ENCODE measurements around the gene TXNL4A.

The TXNL4A gene

GRCh38 chr18:79975985-79976680 lies 12.2 kb downstream of the TXNL4A start:
- H3K27me3 ChIP-seq (ENCODE audit: control insufficient read depth in 1 of 2, insufficient read depth in 2 of 2, low read length in 2 of 2), result no peaks in the 10 kb centered on the region
- H3K36me3 ChIP-seq (ENCODE audit: control insufficient read depth in 2 of 2, insufficient read depth in 2 of 2, low read length in 2 of 2), result peaks cover 14 to 16% of the 10 kb centered on the region in 2 donors
- no peak overlapping the region for H3K9ac ChIP-seq (ENCODE audit: low read length in 2 of 2)
- no peak overlapping the region for H3K4me3 ChIP-seq (ENCODE audit: low read length in 2 of 2)
- H3K9me3 ChIP-seq (ENCODE audit: control insufficient read depth in 2 of 2, low read length in 2 of 2), result no peaks in the 10 kb centered on the region
- no peak overlapping the region for H3K27ac ChIP-seq (ENCODE audit: low read length)
- no peaks in the 10 kb centered on the region for H3K4me1 ChIP-seq (ENCODE audit: control insufficient read depth, insufficient read depth, low read length)

GRCh38 chr18:79975043-79975442 lies 13.3 kb downstream of the TXNL4A start:
- H3K9ac ChIP-seq (ENCODE audit: low read length in 2 of 2), result no peak overlapping the region
- no peaks in the 10 kb centered on the region for H3K9me3 ChIP-seq (ENCODE audit: control insufficient read depth in 2 of 2, low read length in 2 of 2)
- peaks cover 19 to 22% of the 10 kb centered on the region in 2 donors for H3K36me3 ChIP-seq (ENCODE audit: control insufficient read depth in 2 of 2, insufficient read depth in 2 of 2, low read length in 2 of 2)
- H3K27me3 ChIP-seq (ENCODE audit: control insufficient read depth in 1 of 2, insufficient read depth in 2 of 2, low read length in 2 of 2), result no peaks in the 10 kb centered on the region
- H3K27ac ChIP-seq (ENCODE audit: low read length), result no peak overlapping the region
- no peak overlapping the region for H3K4me3 ChIP-seq (ENCODE audit: low read length in 2 of 2)
- no peaks in the 10 kb centered on the region for H3K4me1 ChIP-seq (ENCODE audit: control insufficient read depth, insufficient read depth, low read length)

GRCh38 chr18:79974025-79974654 lies 14.2 kb downstream of the TXNL4A start:
- no peak overlapping the region for H3K4me3 ChIP-seq (ENCODE audit: low read length in 2 of 2)
- H3K36me3 ChIP-seq (ENCODE audit: control insufficient read depth in 2 of 2, insufficient read depth in 2 of 2, low read length in 2 of 2), result peaks cover 25 to 27% of the 10 kb centered on the region in 2 donors
- no peak overlapping the region for H3K9ac ChIP-seq (ENCODE audit: low read length in 2 of 2)
- no peaks in the 10 kb centered on the region for H3K9me3 ChIP-seq (ENCODE audit: control insufficient read depth in 2 of 2, low read length in 2 of 2)
- no peaks in the 10 kb centered on the region for H3K4me1 ChIP-seq (ENCODE audit: control insufficient read depth, insufficient read depth, low read length)
- no peaks in the 10 kb centered on the region for H3K27me3 ChIP-seq (ENCODE audit: control insufficient read depth in 1 of 2, insufficient read depth in 2 of 2, low read length in 2 of 2)
- H3K27ac ChIP-seq (ENCODE audit: low read length), result no peak overlapping the region

- H3K4me3 ChIP-seq (ENCODE audit: low read length in 2 of 2), result no peak overlapping the region
- no peaks in the 10 kb centered on the region for H3K4me1 ChIP-seq (ENCODE audit: control insufficient read depth, insufficient read depth, low read length)
- H3K27me3 ChIP-seq (ENCODE audit: control insufficient read depth in 1 of 2, insufficient read depth in 2 of 2, low read length in 2 of 2), result no peaks in the 10 kb centered on the region
- no peak overlapping the region for H3K27ac ChIP-seq (ENCODE audit: low read length)
- H3K9me3 ChIP-seq (ENCODE audit: control insufficient read depth in 2 of 2, low read length in 2 of 2), result no peaks in the 10 kb centered on the region
- H3K9ac ChIP-seq (ENCODE audit: low read length in 2 of 2), result no peak overlapping the region
- H3K36me3 ChIP-seq (ENCODE audit: control insufficient read depth in 2 of 2, insufficient read depth in 2 of 2, low read length in 2 of 2), result peaks cover 25 to 27% of the 10 kb centered on the region in 2 donors
Measured at GRCh38 chr18:79973517-79973916, 14.8 kb downstream of the TXNL4A start.

- no peaks in the 10 kb centered on the region for H3K9me3 ChIP-seq (ENCODE audit: control insufficient read depth in 2 of 2, low read length in 2 of 2)
- H3K36me3 ChIP-seq (ENCODE audit: control insufficient read depth in 2 of 2, insufficient read depth in 2 of 2, low read length in 2 of 2), result peaks cover 25 to 27% of the 10 kb centered on the region in 2 donors
- H3K4me1 ChIP-seq (ENCODE audit: control insufficient read depth, insufficient read depth, low read length), result no peaks in the 10 kb centered on the region
- H3K9ac ChIP-seq (ENCODE audit: low read length in 2 of 2), result no peak overlapping the region
- no peak overlapping the region for H3K4me3 ChIP-seq (ENCODE audit: low read length in 2 of 2)
- H3K27ac ChIP-seq (ENCODE audit: low read length), result no peak overlapping the region
- no peaks in the 10 kb centered on the region for H3K27me3 ChIP-seq (ENCODE audit: control insufficient read depth in 1 of 2, insufficient read depth in 2 of 2, low read length in 2 of 2)
Measured at GRCh38 chr18:79972720-79973119, 15.6 kb downstream of the TXNL4A start.

- H3K9me3 ChIP-seq (ENCODE audit: control insufficient read depth in 2 of 2, low read length in 2 of 2), result no peaks in the 10 kb centered on the region
- H3K36me3 ChIP-seq (ENCODE audit: control insufficient read depth in 2 of 2, insufficient read depth in 2 of 2, low read length in 2 of 2), result peaks cover 25 to 27% of the 10 kb centered on the region in 2 donors
- no peak overlapping the region for H3K9ac ChIP-seq (ENCODE audit: low read length in 2 of 2)
- no peaks in the 10 kb centered on the region for H3K4me1 ChIP-seq (ENCODE audit: control insufficient read depth, insufficient read depth, low read length)
- no peaks in the 10 kb centered on the region for H3K27me3 ChIP-seq (ENCODE audit: control insufficient read depth in 1 of 2, insufficient read depth in 2 of 2, low read length in 2 of 2)
- no peak overlapping the region for H3K4me3 ChIP-seq (ENCODE audit: low read length in 2 of 2)
- no peak overlapping the region for H3K27ac ChIP-seq (ENCODE audit: low read length)
Measured at GRCh38 chr18:79971986-79972385, 16.4 kb downstream of the TXNL4A start.

GRCh38 chr18:79971211-79971952 lies 17.0 kb downstream of the TXNL4A start:
- Histone ChIP-seq H3K4me1 (ENCODE audit: control insufficient read depth, insufficient read depth, low read length) (no peaks in the 10 kb centered on the region), H3K27ac (ENCODE audit: low read length) (no peak overlapping the region), H3K9me3 (ENCODE audit: control insufficient read depth in 2 of 2, low read length in 2 of 2) (no peaks in the 10 kb centered on the region), H3K9ac (ENCODE audit: low read length in 2 of 2) (no peak overlapping the region), H3K27me3 (ENCODE audit: control insufficient read depth in 1 of 2, insufficient read depth in 2 of 2, low read length in 2 of 2) (no peaks in the 10 kb centered on the region), H3K36me3 (ENCODE audit: control insufficient read depth in 2 of 2, insufficient read depth in 2 of 2, low read length in 2 of 2) (peaks cover 25 to 27% of the 10 kb centered on the region in 2 donors), H3K4me3 (ENCODE audit: low read length in 2 of 2) (no peak overlapping the region)

GRCh38 chr18:79970419-79971133 lies 17.8 kb downstream of the TXNL4A start:
- Histone ChIP-seq H3K9me3 (ENCODE audit: control insufficient read depth in 2 of 2, low read length in 2 of 2) (no peaks in the 10 kb centered on the region), H3K4me1 (ENCODE audit: control insufficient read depth, insufficient read depth, low read length) (peaks cover under 1% of the 10 kb centered on the region), H3K9ac (ENCODE audit: low read length in 2 of 2) (no peak overlapping the region), H3K27ac (ENCODE audit: low read length) (no peak overlapping the region), H3K4me3 (ENCODE audit: low read length in 2 of 2) (no peak overlapping the region), H3K27me3 (ENCODE audit: control insufficient read depth in 1 of 2, insufficient read depth in 2 of 2, low read length in 2 of 2) (no peaks in the 10 kb centered on the region), H3K36me3 (ENCODE audit: control insufficient read depth in 2 of 2, insufficient read depth in 2 of 2, low read length in 2 of 2) (peaks cover 25 to 27% of the 10 kb centered on the region in 2 donors)

- Histone ChIP-seq H3K9ac (ENCODE audit: low read length in 2 of 2) (peak overlapping the region; percentile 54 to 62), H3K9me3 (ENCODE audit: control insufficient read depth in 2 of 2, low read length in 2 of 2) (no peaks in the 10 kb centered on the region), H3K36me3 (ENCODE audit: control insufficient read depth in 2 of 2, insufficient read depth in 2 of 2, low read length in 2 of 2) (peaks cover 5 to 7% of the 10 kb centered on the region in 2 donors), H3K27me3 (ENCODE audit: control insufficient read depth in 1 of 2, insufficient read depth in 2 of 2, low read length in 2 of 2) (peaks cover 2 to 20% of the 10 kb centered on the region in 2 donors), H3K27ac (ENCODE audit: low read length) (peak overlapping the region; percentile 6), H3K4me1 (ENCODE audit: control insufficient read depth, insufficient read depth, low read length) (peaks cover 14% of the 10 kb centered on the region), H3K4me3 (ENCODE audit: low read length in 2 of 2) (peak overlapping the region; percentile 41 to 71)
Measured at GRCh38 chr18:79965119-79965902, 23.1 kb downstream of the TXNL4A start.
